Fibroblast of skin of left biceps (primary cell): ENCODE data around the gene TRAP1.
A peak's percentile ranks its signal among the peaks of the same experiment; 100 is the strongest.

ENCODE experiments used
- DNase-seq, 2 experiments: peaks; one replicate each; pipeline ENCODE4 v3.0.0-alpha.2; 2013; ENCODE audit warnings: low read depth in 2 of 2

Gene TRAP1

DNA sequence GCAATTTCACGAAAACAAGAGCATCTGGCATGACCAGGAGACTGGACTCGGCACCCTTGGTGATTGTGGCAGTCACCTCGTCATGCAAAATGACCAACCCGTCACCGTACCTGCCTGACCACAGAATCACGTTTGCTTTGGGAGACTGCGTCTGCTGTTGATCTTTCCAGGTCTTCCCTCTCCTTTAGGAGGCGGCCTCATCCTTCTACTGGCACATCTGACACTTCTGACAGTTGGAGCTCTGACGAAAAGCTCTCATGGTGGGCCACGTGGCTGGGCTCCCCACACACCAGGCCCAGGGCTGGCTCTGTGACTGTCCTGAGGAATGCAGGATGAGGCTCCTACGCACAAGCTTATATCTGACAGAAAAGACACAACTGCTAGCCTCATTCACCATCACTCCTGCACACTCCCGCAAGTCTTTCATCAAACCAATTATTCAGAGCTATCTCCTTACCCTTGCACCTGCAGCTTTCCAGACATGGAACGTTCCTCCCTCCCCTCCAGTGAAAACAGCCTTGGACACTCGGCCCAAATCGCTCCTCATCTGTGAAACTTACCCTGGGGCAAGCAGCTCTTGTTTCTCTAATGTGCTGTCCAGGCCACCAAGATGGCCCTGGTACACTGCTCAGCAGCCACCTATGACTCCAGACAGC, 3.6 kb downstream of the TRAP1 start:
- no peak for DNase-seq

DNA sequence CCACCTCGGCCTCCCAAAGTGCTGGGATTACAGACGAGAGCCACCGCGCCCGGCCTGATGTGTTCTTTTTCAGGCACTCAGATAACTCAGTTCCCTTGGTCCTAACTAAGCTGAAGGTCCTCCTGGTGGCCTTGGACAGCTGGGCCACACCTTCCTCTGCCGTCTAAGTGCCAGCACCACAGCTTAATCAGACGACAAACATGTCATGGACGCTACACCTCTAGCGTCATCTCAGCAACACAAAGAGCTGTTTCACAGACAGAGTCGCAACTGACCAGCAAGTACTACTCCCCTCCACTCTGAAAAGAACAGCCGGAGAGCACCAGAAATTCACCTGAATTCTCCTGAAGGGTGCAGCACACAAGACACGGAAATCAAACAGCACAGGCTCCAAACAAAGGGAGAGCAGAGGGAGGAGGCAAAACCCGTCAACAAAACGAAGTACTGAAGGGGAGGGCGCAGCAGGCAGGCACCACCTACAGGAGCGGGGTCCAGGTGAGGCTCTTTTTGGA, 4.4 kb downstream of the TRAP1 start:
- no peak for DNase-seq

DNA sequence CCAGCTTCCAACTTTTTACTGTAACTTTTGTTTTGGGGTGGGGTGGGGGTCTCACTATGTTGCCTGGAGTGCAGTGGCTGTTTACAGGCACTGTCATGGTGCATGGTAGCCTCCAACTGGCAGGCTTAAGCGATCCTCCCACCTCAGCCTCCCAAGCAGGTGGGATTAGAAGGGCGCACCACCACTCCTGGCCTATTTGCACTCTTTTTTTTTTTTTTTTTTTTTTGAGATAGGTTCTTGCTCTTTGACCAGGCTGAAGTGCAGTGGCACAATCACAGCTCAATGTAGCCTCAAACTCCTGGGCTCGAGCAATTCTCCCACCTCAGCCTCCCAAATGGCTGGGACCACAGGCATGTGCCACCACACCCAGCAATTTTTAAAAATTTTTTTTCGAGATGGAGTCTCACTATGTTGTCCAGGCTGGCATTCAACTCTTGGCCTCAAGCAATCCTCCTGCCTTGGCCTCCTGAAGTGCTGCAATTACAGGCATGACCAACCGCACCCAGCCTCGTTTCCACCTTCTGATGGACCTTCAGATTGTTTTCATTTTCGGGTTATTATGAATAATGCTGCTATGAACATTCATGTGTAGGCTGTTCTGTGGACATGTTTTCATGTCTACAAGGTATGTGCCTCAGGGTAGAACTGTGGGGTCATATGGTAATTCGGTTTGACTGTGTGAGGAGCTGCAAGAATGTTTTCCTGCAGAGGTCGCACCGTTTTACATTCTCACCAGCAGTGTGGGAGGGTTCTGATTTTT, 10.9 kb downstream of the TRAP1 start:
- DNase-seq, result no peak

GRCh38 chr16:3702082-3702481, 15.2 kb downstream of the TRAP1 start:
- DNase-seq, result no peak

GRCh38 chr16:3701531-3701930, 15.8 kb downstream of the TRAP1 start:
- DNase-seq, result no peak

DNA sequence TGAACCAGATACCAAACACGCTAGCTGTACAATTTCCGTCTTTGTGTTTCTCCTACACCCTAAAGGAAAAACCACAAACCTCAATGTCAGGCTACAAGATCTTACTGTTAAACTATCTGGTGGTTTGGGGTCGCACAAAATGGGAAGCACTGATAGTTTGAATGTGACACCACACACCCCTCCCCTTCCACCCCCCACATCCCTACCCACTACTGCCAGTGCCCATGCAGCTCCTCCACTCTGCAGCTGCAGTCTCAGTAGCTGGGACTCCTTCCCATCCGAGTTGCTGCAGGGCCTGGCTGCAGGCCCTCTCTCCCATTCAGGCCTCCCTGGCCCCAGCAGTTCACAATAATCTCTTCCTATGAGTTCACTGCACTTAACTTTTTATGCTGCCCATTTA, 18.4 kb downstream of the TRAP1 start:
- no peak for DNase-seq

DNA sequence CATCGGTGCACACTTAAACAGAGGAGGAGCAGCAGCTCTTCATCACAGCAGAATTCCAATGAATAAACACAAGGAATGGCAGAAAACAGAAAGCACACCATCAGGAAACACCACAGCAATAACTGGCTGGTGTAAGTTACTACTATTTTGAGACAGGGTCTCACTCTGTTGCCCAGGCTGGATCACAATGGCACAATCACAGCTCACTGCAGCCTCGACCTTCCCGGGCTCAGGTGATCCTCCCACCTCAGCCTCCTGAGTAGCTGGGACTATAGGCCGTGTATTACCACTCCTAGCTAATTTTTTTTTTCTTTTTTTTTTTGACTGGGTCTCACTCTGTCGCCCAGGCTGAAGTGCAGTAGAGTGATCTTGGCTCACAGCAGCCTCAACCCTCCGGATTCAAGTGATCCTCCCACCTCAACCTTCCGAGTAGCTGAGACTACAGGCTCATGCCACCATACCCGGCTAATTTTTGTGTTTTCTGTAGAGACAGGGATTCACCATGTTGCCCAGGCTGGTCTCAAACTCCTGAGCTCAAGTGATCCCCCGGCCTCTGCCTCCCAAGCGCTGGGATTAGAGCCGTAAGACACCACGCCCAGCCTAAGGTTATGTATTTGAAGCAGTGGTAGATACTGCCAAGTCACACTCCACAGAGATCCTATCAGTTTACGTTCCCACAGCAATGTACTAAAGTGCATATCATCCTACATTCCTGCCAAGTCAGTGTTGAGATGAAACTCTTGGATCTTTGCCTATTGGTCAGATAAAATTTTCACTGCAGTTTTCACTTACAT, 20.7 kb downstream of the TRAP1 start:
- DNase-seq, result peak; percentile 56 to 66

- no peak for DNase-seq
Measured at GRCh38 chr16:3695610-3696369, 21.5 kb downstream of the TRAP1 start.

- no peak for DNase-seq
Measured at GRCh38 chr16:3694051-3694450, 23.3 kb downstream of the TRAP1 start.

DNA sequence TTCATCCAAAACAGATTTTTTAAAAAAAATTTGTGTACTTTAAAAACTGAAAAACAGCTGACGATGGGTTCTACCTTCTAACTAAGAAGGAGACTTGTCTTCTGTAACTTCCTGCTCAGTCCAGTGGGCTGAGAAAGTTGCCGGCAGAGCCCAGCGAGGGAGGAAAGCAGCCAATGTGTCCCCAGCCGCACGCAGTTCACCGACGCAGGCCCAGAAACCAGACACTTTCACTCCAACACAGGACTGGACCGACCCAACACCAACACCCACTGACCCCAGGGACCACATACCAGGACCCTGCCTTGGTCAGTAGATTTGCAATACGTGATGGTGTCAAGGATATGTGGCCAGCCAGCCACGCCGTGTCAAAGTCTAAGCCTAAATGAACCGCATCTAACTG, 25.6 kb downstream of the TRAP1 start:
- DNase-seq, result no peak

GRCh38 chr16:3690980-3691720, 26.2 kb downstream of the TRAP1 start:
- no peak for DNase-seq

DNA sequence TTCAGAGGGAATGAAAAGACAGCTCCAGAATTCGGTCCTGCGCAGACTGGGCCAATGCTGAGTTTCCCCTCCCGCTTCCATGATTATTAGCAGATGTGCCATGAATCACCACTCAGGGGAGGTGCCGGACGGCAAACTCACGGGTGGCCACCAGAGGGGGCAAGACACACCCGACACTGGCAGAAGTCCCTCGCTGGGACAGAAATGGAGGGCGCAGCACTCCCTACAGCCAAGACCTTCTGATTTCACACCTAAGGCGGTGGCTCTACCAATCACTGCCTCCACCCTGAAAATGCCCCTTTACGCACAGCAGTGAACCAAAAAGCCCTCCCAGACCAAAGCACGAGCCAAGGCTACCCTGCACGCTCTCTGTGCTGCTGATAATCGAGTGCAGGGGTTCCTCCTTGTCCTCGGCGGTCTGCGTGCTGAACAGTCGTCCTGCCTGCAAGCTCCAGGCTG, 26.8 kb downstream of the TRAP1 start:
- peak; percentile 86 to 90 for DNase-seq

GRCh38 chr16:3689731-3690130, 27.6 kb downstream of the TRAP1 start:
- DNase-seq, result no peak

DNA sequence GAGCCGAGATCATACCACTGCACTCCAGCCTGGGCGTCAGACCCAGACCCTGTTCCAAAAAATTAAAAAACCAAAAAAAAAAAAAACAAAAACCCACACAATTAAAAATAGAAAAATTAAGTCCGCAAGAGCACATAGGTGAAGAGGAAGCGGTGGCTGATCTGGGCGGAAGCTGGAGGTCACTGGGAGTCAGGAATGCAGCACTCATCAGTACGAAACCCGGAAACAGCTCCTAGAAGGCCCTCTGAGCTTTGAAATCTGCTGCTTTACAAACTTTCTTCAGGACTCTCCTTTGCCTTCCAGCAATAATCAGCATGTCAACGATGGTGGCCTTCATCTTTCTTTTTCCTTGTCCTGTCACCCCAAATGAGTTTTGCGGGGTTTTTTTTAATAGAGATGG, 29.5 kb downstream of the TRAP1 start:
- DNase-seq, result no peak

GRCh38 chr16:3687021-3687420, 30.3 kb downstream of the TRAP1 start:
- DNase-seq, result no peak

DNA sequence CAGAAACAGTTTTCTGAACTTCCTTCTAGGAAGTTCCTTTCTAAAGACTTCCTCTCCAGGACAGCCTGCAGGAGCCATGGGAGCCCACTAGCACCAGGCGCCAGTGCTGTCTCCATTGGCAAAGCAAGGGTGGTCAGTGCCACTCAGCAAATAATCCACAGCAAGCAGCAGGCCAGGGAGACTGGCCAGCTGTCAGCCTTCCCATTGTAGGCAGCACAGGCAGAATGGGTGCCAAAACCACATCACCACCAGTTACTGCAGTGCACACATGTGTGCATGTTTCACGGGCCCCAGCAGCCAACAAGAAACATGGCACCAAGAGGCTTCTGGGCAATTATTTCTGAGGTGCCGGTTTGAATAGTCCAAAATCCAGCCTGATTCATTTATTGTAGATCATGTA, 36.1 kb downstream of the TRAP1 start:
- DNase-seq, result no peak

- no peak for DNase-seq
Measured at GRCh38 chr16:3677994-3678393, 39.3 kb downstream of the TRAP1 start.

GRCh38 chr16:3675601-3676130, 41.7 kb downstream of the TRAP1 start:
- DNase-seq, result no peak

GRCh38 chr16:3674513-3675295, 42.6 kb downstream of the TRAP1 start:
- no peak for DNase-seq
